ENCODE data around the gene ITGA2. TPM values are rescaled to one million over a fixed set of nuclear protein-coding genes. Genes with fewer than 3 reads are reported as not detected.

ITGA2 gene
- polyA plus RNA-seq, 1 experiment, result 71.9 TPM

DNA sequence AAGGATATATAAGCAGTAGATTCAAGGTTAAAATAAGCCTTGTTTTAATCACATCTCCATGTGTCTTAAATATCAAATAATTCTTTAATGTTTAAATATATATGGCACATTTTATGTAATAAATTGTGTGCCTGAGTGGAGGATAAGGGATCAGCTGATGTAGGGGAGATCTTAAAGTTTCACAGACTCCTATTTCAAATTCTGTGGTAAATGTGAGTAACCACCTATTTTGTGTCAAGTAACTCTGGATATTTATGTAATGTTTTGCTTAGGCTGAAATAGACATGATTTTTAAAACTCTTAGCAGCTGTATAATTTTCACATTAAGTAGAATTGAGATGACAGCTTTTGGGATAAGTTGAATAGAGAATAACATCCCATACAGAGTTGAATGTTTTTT lies 41.3 kb upstream of the ITGA2 start:
- TF ChIP-seq, protein P1, sequence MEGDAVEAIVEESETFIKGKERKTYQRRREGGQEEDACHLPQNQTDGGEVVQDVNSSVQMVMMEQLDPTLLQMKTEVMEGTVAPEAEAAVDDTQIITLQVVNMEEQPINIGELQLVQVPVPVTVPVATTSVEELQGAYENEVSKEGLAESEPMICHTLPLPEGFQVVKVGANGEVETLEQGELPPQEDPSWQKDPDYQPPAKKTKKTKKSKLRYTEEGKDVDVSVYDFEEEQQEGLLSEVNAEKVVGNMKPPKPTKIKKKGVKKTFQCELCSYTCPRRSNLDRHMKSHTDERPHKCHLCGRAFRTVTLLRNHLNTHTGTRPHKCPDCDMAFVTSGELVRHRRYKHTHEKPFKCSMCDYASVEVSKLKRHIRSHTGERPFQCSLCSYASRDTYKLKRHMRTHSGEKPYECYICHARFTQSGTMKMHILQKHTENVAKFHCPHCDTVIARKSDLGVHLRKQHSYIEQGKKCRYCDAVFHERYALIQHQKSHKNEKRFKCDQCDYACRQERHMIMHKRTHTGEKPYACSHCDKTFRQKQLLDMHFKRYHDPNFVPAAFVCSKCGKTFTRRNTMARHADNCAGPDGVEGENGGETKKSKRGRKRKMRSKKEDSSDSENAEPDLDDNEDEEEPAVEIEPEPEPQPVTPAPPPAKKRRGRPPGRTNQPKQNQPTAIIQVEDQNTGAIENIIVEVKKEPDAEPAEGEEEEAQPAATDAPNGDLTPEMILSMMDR (IDR thresholded peaks at IDR 0.05; ENCODE audit: low read depth, low read length), result no peak
- ChIA-PET CTCF (interaction anchor here (0.5 to 6.6 kb wide), 32 partner anchors 10 to 1287 kb away, joined by 3 to 148 read pairs (median 8); partner anchors contain the start of gene ITGA2), POLR2A (interaction anchor here (0.6 kb wide), 1 partner anchor 90 kb away, joined by 4 read pairs; no protein-coding TSS in a partner anchor)
- no peak overlapping the region for H3K4me3 ChIP-seq (ENCODE audit: low read depth, low read length)
- no peaks in the 10 kb centered on the region for H3K9me3 ChIP-seq (ENCODE audit: control insufficient read depth, insufficient read depth, low read length)
- no peaks in the 10 kb centered on the region for H3K27me3 ChIP-seq (ENCODE audit: control insufficient read depth, insufficient read depth, low read length)
- no peak for DNase-seq (ENCODE audit: low read depth, low spot score)
- H3K27ac ChIP-seq (ENCODE audit: low read depth, low read length), result no peak overlapping the region

DNA sequence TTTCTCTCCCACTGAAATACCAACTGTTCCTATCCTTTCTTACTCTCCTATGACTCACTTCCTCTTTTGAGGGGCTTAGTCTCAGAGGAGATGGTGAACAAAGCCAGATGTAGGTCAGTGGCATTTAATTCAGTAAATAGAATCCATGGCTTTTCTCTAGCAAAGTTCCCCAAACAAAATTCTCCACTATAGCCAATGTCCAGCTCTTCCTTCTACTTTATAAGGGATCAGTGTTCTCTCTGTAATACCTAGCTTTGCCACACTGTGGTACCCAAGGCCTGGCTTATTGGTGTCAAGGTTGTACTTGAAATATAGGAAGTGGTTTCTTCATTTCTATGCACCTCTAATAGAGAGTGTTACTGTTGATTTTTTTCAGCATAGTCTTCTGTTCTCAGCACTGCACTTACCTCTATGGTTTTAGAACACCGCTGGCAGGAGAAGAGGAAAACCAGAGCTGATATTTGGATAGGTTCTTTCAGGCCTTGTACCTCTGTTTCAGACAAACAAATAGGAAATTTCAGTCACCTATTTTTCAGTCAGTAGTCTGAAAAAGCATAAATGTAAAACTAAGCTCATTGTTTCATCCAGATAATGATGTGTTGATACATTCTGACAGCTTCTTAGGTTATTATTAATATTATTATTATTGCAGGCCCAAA lies 40.6 kb upstream of the ITGA2 start:
- Histone ChIP-seq H3K4me3 (ENCODE audit: low read depth, low read length) (no peak overlapping the region), H3K27ac (ENCODE audit: low read depth, low read length) (no peak overlapping the region), H3K9me3 (ENCODE audit: control insufficient read depth, insufficient read depth, low read length) (no peaks in the 10 kb centered on the region), H3K27me3 (ENCODE audit: control insufficient read depth, insufficient read depth, low read length) (no peaks in the 10 kb centered on the region)
- ChIA-PET CTCF (interaction anchor here (0.5 to 6.6 kb wide), 51 partner anchors 8 to 1286 kb away, joined by 3 to 148 read pairs (median 5); partner anchors contain the start of genes ITGA2 and MOCS2), POLR2A (interaction anchor here (0.6 kb wide), 1 partner anchor 91 kb away, joined by 6 read pairs; no protein-coding TSS in a partner anchor)
- DNase-seq (ENCODE audit: low read depth, low spot score), result peak; percentile 69
- TF ChIP-seq, protein P1 (IDR thresholded peaks at IDR 0.05; ENCODE audit: low read depth, low read length), result peak; percentile 75

DNA sequence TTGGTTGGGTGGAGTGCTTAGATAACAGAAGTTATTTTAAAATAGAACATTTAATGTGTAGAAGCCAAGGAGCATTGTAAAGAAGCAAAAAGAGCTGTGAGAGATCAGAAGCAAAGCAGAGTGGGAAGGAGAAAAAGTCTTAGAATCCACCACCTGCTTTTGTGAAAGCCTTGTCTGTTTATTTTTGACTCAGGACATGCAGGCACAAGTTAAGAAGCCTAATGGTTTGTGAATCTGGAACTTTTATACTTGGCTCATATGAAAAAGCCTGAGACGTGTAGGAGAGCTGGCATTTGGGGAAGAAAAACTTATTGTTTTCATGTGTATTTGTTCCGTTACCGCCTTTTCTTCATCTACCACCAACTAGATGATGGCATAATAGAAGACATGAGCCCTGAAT lies 38.5 kb upstream of the ITGA2 start:
- H3K27me3 ChIP-seq (ENCODE audit: control insufficient read depth, insufficient read depth, low read length), result no peaks in the 10 kb centered on the region
- H3K9me3 ChIP-seq (ENCODE audit: control insufficient read depth, insufficient read depth, low read length), result no peaks in the 10 kb centered on the region
- ChIA-PET POLR2A (no interaction called here), CTCF (interaction anchor here (0.7 to 6.6 kb wide), 6 partner anchors 35 to 147 kb away, joined by 3 to 148 read pairs (median 6); no protein-coding TSS in a partner anchor)
- H3K27ac ChIP-seq (ENCODE audit: low read depth, low read length), result no peak overlapping the region
- TF ChIP-seq, protein P1 (IDR thresholded peaks at IDR 0.05; ENCODE audit: low read depth, low read length), result no peak
- no peak for DNase-seq (ENCODE audit: low read depth, low spot score)
- no peak overlapping the region for H3K4me3 ChIP-seq (ENCODE audit: low read depth, low read length)

DNA sequence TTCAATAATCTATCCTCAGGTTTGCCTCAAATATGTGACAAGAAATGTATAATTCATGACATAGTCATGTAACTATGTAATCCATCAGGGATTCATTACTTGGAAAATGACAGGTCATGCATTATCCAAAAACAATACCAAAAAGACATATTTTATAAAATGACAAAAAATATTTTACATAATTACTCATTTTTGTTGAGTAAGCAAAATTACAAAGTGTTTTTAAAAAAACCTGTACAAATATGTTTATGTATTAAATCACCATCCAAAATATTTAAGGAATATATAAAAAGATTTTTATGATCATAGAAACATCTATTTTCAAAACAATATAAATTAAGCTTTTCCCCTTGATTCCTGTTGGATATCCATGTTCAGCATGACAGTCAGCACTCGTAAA lies 36.7 kb upstream of the ITGA2 start:
- Histone ChIP-seq H3K9me3 (ENCODE audit: control insufficient read depth, insufficient read depth, low read length) (no peaks in the 10 kb centered on the region), H3K27me3 (ENCODE audit: control insufficient read depth, insufficient read depth, low read length) (no peaks in the 10 kb centered on the region), H3K27ac (ENCODE audit: low read depth, low read length) (no peak overlapping the region), H3K4me3 (ENCODE audit: low read depth, low read length) (no peak overlapping the region)
- DNase-seq (ENCODE audit: low read depth, low spot score), result no peak
- ChIA-PET CTCF (interaction anchor here (1.1 to 1.7 kb wide), 2 partner anchors 11 to 143 kb away, joined by 6 to 11 read pairs; no protein-coding TSS in a partner anchor), POLR2A (no interaction called here)
- TF ChIP-seq, protein P1 (IDR thresholded peaks at IDR 0.05; ENCODE audit: low read depth, low read length), result no peak

DNA sequence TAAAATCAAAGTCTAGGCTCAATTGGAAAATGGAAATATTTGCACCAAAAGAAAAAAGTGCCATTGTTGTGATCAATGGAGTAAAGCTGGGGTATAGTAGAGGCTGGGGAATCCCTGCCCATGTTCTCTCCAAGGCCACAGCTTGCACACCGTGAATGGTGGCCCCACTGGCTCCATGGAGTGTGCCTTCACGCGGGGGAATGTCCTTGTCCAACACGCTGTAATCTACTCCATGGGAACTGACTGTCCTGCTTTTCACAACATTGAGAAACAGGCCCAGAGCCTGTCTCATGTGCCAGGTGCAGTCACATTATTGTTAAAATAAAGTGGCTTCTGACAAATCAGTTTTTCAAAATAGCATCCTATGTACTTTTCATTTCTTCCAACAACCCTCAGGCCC lies 33.1 kb upstream of the ITGA2 start:
- H3K4me3 ChIP-seq (ENCODE audit: low read depth, low read length), result no peak overlapping the region
- no peaks in the 10 kb centered on the region for H3K9me3 ChIP-seq (ENCODE audit: control insufficient read depth, insufficient read depth, low read length)
- POLR2A ChIA-PET, result no interaction called here
- no peaks in the 10 kb centered on the region for H3K27me3 ChIP-seq (ENCODE audit: control insufficient read depth, insufficient read depth, low read length)
- H3K27ac ChIP-seq (ENCODE audit: low read depth, low read length), result no peak overlapping the region
- TF ChIP-seq, protein P1 (IDR thresholded peaks at IDR 0.05; ENCODE audit: low read depth, low read length), result no peak
- DNase-seq (ENCODE audit: low read depth, low spot score), result no peak
- CTCF ChIA-PET, result no interaction called here

All from AG04450 (cell line).